ENCODE data around the gene SBNO1.

SBNO1 gene

DNA sequence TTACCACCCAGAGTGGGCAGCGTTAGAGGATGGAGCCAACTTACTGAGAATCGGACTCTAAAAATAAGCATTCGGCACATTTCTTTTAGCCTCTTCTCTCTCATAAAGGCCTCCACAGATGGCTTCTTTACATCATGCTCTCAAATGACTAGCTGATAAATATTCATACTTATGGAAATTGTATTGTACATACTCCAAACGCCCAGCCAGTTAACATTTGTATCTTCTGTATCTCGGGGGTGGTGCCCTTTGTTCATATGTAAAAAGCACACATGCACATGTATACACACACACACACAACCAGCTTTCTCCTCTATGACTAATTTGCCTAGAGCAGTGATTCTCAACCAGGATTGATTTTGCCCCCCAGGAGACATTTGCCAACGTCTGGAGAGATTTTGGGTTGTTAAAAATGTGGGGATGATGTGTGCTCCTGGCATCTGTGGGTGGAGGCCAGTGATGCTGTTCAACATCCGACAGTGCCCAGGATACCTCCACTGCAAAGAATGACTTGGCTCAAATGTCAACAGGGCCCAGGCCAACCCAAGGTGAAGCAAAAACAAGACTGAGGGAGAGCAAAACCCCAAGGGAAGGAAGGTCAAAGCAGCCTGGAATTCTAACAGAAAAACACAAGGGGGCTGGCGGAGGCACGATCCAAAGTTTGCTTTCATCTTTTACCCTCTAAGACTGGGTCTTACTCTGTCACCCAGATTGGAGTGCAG, 77.8 kb downstream of the SBNO1 start:
- no peak overlapping the region for H3K27ac ChIP-seq
- TF ChIP-seq, protein P1, sequence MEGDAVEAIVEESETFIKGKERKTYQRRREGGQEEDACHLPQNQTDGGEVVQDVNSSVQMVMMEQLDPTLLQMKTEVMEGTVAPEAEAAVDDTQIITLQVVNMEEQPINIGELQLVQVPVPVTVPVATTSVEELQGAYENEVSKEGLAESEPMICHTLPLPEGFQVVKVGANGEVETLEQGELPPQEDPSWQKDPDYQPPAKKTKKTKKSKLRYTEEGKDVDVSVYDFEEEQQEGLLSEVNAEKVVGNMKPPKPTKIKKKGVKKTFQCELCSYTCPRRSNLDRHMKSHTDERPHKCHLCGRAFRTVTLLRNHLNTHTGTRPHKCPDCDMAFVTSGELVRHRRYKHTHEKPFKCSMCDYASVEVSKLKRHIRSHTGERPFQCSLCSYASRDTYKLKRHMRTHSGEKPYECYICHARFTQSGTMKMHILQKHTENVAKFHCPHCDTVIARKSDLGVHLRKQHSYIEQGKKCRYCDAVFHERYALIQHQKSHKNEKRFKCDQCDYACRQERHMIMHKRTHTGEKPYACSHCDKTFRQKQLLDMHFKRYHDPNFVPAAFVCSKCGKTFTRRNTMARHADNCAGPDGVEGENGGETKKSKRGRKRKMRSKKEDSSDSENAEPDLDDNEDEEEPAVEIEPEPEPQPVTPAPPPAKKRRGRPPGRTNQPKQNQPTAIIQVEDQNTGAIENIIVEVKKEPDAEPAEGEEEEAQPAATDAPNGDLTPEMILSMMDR (conservative IDR thresholded peaks at IDR 0.05) = no peak
- TF ChIP-seq ZFX (IDR thresholded peaks at IDR 0.05) = no peak

DNA sequence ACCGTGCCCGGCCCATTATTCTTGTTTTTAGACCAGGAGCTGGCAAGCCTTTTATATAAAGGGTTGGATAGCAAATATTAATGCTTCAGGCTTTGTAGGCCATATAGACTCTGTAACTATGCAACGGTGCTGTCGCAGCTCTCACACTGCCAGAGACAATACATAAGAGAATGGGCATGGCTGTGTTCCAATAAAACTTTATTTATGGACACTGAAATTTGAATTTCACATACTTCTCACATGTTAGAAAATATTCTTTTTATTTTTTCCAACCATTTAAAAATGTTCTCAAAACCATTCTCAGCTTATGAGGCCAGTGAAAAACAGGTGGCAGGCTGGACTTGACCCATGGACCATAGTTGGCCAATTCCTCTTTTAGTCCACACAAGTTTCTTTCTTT, 80.0 kb downstream of the SBNO1 start:
- TF ChIP-seq ZFX (IDR thresholded peaks at IDR 0.05) = no peak
- TF ChIP-seq, protein P1 (conservative IDR thresholded peaks at IDR 0.05) = no peak
- no peak overlapping the region for H3K27ac ChIP-seq

DNA sequence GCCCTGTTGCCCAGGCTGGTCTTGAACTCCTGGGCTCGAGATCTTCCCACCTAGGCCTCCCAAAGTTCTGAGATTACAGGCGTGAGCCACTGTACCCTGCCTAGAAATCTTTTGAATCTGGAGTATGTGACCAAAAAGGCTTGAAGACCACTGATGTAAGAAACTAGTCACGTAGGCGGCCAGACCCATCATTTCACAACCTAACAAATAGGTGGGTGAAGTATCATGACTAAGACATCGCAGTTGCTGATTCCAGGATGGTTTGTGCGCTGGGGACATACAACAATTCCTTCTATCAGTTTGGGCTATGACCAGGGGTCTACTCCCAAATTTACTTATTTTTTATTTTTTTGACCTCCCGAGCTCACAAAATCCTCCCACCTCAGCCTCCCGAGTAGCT, 81.2 kb downstream of the SBNO1 start:
- no peak for TF ChIP-seq ZFX (IDR thresholded peaks at IDR 0.05)
- TF ChIP-seq, protein P1 (conservative IDR thresholded peaks at IDR 0.05) = no peak
- no peak overlapping the region for H3K27ac ChIP-seq

DNA sequence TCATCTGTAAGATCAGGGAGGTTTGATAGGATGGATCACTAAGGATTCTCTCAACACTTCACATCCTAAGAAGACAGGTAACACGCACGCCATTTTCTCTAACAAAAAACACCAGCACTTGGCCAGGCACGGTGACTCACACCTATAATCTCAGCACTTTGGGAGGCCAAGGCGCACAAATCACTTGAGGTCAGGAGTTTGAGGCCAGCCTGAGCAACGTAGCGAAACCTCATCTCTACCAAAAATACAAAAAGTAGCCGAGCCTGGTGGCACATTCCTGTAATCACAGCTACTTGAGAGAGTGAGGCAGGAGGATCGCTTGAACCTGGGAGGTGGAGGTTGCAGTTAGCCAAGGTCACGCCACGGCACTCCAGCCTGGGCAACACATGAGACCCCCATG, 82.5 kb downstream of the SBNO1 start:
- TF ChIP-seq, protein P1 (conservative IDR thresholded peaks at IDR 0.05) = no peak
- TF ChIP-seq ZFX (IDR thresholded peaks at IDR 0.05) = no peak
- H3K27ac ChIP-seq = no peak overlapping the region

DNA sequence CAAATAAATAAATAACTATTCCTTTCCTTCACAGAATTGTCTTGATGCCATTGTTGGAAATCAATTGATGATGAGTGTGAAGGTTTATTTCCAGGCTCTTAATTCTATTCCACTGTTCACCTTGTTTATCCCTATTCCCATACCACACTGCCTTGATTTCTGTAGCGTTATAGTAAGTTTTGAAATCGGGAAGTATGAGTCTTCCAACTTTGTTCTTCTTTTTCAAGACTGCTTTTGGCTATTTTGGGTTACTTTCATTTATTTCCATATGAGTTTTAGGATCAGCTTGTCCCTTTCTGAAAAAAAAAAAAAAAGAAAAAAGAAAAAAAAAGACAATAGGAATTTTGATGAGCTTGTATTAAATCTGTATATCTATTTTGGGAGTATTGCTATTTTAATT, 83.7 kb downstream of the SBNO1 start:
- TF ChIP-seq ZFX (IDR thresholded peaks at IDR 0.05) = no peak
- TF ChIP-seq, protein P1 (conservative IDR thresholded peaks at IDR 0.05) = no peak
- H3K27ac ChIP-seq = no peak overlapping the region

DNA sequence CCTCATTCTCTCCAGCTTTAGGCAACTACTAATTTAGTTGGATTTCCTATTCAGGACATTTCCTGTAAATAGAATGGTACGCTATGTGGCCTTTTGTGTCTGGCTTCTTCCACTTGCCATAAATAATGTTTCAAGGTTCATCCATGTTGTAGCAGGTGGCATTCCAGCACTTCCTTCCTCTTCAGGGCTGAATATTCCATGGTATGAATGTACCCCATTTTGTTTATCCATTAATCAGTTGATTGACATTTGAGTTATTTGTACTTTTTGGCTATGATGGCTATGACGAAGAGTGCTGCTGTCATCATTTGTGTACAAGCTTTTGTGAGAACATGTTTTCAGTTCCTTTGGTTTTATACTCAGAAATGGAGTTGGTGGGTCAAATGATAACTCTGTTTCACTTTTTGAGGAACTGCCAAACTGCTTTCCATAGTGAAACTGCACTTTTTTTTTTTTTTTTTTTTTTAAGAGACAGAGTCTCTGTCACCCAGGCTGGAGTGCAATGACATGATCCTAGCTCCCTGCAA, 86.5 kb downstream of the SBNO1 start:
- no peak for TF ChIP-seq ZFX (IDR thresholded peaks at IDR 0.05)
- TF ChIP-seq, protein P1 (conservative IDR thresholded peaks at IDR 0.05) = no peak
- H3K27ac ChIP-seq = no peak overlapping the region

DNA sequence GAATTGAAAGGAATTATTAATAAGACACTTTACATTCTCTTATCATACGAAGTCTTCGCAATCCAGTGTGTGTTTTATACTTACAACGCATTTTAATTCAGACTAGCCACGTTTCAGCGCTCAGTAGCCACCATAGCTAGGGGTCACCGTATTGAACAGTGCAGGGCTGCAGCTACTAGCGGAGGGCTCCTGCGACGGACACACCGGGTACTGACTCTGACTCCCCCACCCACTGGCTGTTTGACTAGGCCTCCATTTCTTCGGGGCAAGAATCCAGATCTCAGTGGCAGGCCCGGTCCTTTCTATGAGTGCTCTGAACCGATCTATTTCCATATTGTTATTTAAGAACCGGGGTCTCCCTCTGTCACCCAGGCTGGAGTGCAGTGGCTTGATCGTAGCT, 91.5 kb downstream of the SBNO1 start:
- H3K27ac ChIP-seq = no peak overlapping the region
- TF ChIP-seq, protein P1 (conservative IDR thresholded peaks at IDR 0.05) = no peak
- no peak for TF ChIP-seq ZFX (IDR thresholded peaks at IDR 0.05)

Measured in C4-2B (cell line).